B cell (primary cell): ENCODE measurements around the gene TOX2. TPM values are rescaled to one million over a fixed set of nuclear protein-coding genes. Genes with fewer than 3 reads are reported as not detected.

Experiments
- ATAC-seq: fragments of 200-7000 bp; cut with Tn5 transposase; one replicate; pipeline ENCODE4 v1.10.0; 2021; ENCODE audit warnings: low read depth, mild to moderate bottlenecking, moderate number of reproducible peaks, moderate library complexity
- CTCF ChIA-PET: fragments of 350-600 bp; sonication (Branson Sonifier 250); formaldehyde crosslinking; loops from one replicate; lab custom pipeline; 2021; ENCODE audit warnings: antibody characterized with exemption, inconsistent platforms; lab: Charles Lee
- POLR2A ChIA-PET: fragments of 350-600 bp; sonication (Branson Sonifier 250); formaldehyde crosslinking; loops from one replicate; lab custom pipeline; 2021; ENCODE audit warnings: antibody characterized with exemption; lab: Charles Lee
- DNase-seq: peaks from one replicate; pipeline ENCODE4 v3.0.0; 2013
- H2AFZ ChIP-seq: 2 replicates; pipeline ENCODE4 v1.6.1; 2012; ENCODE audit warnings: mild to moderate bottlenecking, low read depth, low read length; ENCODE audit not compliant: insufficient read depth, poor library complexity, severe bottlenecking
- H3K27ac ChIP-seq, 2 donors: 1 replicate in 1 of 2; 2 replicates in 1 of 2; pipeline ENCODE4 v1.5.1; 2012 to 2013; ENCODE audit warnings: low read length in 2 of 2, mild to moderate bottlenecking in 2 of 2, moderate library complexity in 1 of 2
- H3K27me3 ChIP-seq, 4 experiments: fragments of 200-600 bp in 1 of 4; sonication (generic) in 1 of 4; replicated peaks in 1 of 4; 1 replicate in 2 of 4; 2 replicates in 2 of 4; pipeline versions ENCODE4 v1.6.1 to v1.7.0; 2013 to 2016; ENCODE audit warnings: low read length in 3 of 4, mild to moderate bottlenecking in 2 of 4, mixed read lengths in 1 of 4, moderate library complexity in 1 of 4; ENCODE audit not compliant: insufficient read depth in 4 of 4, control insufficient read depth in 3 of 4; ENCODE audit errors: control extremely low read depth in 1 of 4
- H3K36me3 ChIP-seq, 2 experiments: replicated peaks in 1 of 2; 1 replicate in 1 of 2; 2 replicates in 1 of 2; pipeline versions ENCODE4 v1.6.1 to v1.7.1; 2013; ENCODE audit warnings: low read length in 1 of 2; ENCODE audit not compliant: insufficient read depth in 2 of 2, control insufficient read depth in 1 of 2; ENCODE audit errors: control extremely low read depth in 1 of 2, extremely low read depth in 1 of 2
- H3K4me1 ChIP-seq, 2 donors: fragments of 200-600 bp in 1 of 2; sonication (generic) in 1 of 2; 1 replicate in 1 of 2; 2 replicates in 1 of 2; pipeline versions ENCODE4 v1.5.1 to v1.6.1; 2013 to 2017; ENCODE audit warnings: low read length in 2 of 2; ENCODE audit not compliant: control insufficient read depth in 2 of 2, insufficient read depth in 2 of 2
- H3K4me2 ChIP-seq: replicated peaks from 2 replicates; pipeline ENCODE3; 2012; ENCODE audit warnings: mild to moderate bottlenecking, low read depth, low read length; ENCODE audit not compliant: poor library complexity, severe bottlenecking
- H3K4me3 ChIP-seq, 5 experiments: fragments of 200-600 bp in 1 of 5; sonication (generic) in 1 of 5; 1 replicate in 3 of 5; 2 replicates in 2 of 5; pipeline versions ENCODE4 v1.5.1 to v1.7.0; 2011 to 2016; ENCODE audit warnings: low read length in 4 of 5, mild to moderate bottlenecking in 4 of 5, low read depth in 2 of 5, control low read depth in 1 of 5, moderate library complexity in 1 of 5; ENCODE audit not compliant: insufficient read depth in 1 of 5; ENCODE audit errors: control extremely low read depth in 1 of 5, extremely low read depth in 1 of 5
- H3K79me2 ChIP-seq: fragments of 200-600 bp; sonication (generic); one replicate; pipeline ENCODE4 v1.6.0; 2016; ENCODE audit warnings: low read length; ENCODE audit not compliant: control insufficient read depth, insufficient read depth
- H3K9ac ChIP-seq: fragments of 200-600 bp; sonication (generic); 2 replicates; pipeline ENCODE4 v1.6.1; 2017; ENCODE audit warnings: mild to moderate bottlenecking, low read length, moderate library complexity
- H3K9me3 ChIP-seq, 3 donors: one replicate each; pipeline versions ENCODE4 v1.6.1 to v1.7.1; 2013; ENCODE audit warnings: low read length in 2 of 3; ENCODE audit not compliant: control insufficient read depth in 2 of 3, insufficient read depth in 1 of 3; ENCODE audit errors: control extremely low read depth in 1 of 3
- H4K20me1 ChIP-seq: 2 replicates; pipeline ENCODE4 v1.6.0; 2012; ENCODE audit warnings: mild to moderate bottlenecking, low read length; ENCODE audit not compliant: insufficient read depth, control insufficient read depth, poor library complexity, severe bottlenecking
- H3K27ac Mint-ChIP-seq: one replicate; pipeline ENCODE4 v1.8.0; 2021; ENCODE audit warnings: mixed read lengths
- H3K27me3 Mint-ChIP-seq: one replicate; pipeline ENCODE4 v1.8.0; 2021; ENCODE audit warnings: mixed read lengths
- H3K4me1 Mint-ChIP-seq: one replicate; pipeline ENCODE4 v1.8.0; 2021; ENCODE audit warnings: mixed read lengths
- H3K4me3 Mint-ChIP-seq: one replicate; pipeline ENCODE4 v1.8.0; 2021; ENCODE audit warnings: mixed read lengths
- H3K9me3 Mint-ChIP-seq: one replicate; pipeline ENCODE4 v1.8.0; 2022; ENCODE audit warnings: mixed read lengths; ENCODE audit not compliant: insufficient read depth
- CTCF ChIP-seq: fragments of 200-600 bp; IDR thresholded peaks from one replicate; pipeline ENCODE4 v1.8.0; 2022; ENCODE audit warnings: antibody characterized with exemption, mild to moderate bottlenecking
- EZH2 ChIP-seq: IDR thresholded peaks from 2 replicates; pipeline ENCODE4 v1.6.1; 2012; ENCODE audit warnings: borderline replicate concordance, low read depth, mild to moderate bottlenecking, moderate library complexity, low read length; ENCODE audit not compliant: insufficient read depth, poor library complexity, severe bottlenecking
- WGBS: methylation state at CpG from one replicate; pipeline ENCODE4 v1.1.5; 2013; ENCODE audit warnings: missing lambda C conversion rate; ENCODE audit not compliant: insufficient coverage; 5-methylcytosine and 5-hydroxymethylcytosine counted together
- intact Hi-C: fragments of 100-400 bp; cut with micrococcal nuclease; formaldehyde crosslinking; loops from one replicate; pipeline ENCODE4 v1.10.0; 2022
- polyA plus RNA-seq: library from polyadenylated mRNA; depleted of rRNA; stranded (reverse); fragments of >200 nt; gene quantifications from 2 replicates; pipeline ENCODE4 v1.2.3, GENCODE V29; 2012
- total RNA-seq, 2 donors: library from RNA; stranded (reverse); fragments of 120-200 nt in 1 of 2; gene quantifications; 1 replicate in 1 of 2; 2 replicates in 1 of 2; pipeline versions ENCODE4 v1.2.3 to v1.2.4, GENCODE V29; 2013 to 2022

TOX2 gene
- total and polyA plus RNA-seq, 2 donors (not counting 1 experiment from before 2014, with no cell fraction given) = 1.2 to 4.1 TPM

GRCh38 chr20:43938932-43939761, 24.5 kb downstream of the TOX2 start:
- Histone ChIP-seq H3K9me3 (peaks cover 0 to 5% (median 0%) of the 10 kb centered on the region in 3 donors), H3K79me2 (no peaks in the 10 kb centered on the region), H3K4me1 (peaks cover 14 to 24% of the 10 kb centered on the region in 2 donors), H4K20me1 (no peaks in the 10 kb centered on the region), H2AFZ (no peak overlapping the region), H3K27me3 (no peaks in the 10 kb centered on the region), H3K4me2 (no peak overlapping the region), H3K9ac (no peak overlapping the region), H3K27ac (no peak overlapping the region), H3K36me3 (no peaks in the 10 kb centered on the region), H3K4me3 (no peak overlapping the region)
- ChIA-PET CTCF (interaction anchor here (1.0 kb wide), 2 partner anchors 10 to 141 kb away, joined by 3 read pairs; no protein-coding TSS in a partner anchor), POLR2A (no interaction called here)
- intact Hi-C loops = no loop called here
- no peak for ATAC-seq
- TF ChIP-seq EZH2 (no peak), CTCF (no peak)
- no peak overlapping the region for H3K27ac Mint-ChIP-seq
- H3K4me3 Mint-ChIP-seq = no peak overlapping the region
- no peak for DNase-seq
- peaks cover 2% of the 10 kb centered on the region for H3K9me3 Mint-ChIP-seq
- 86% methylated on average over 8 of the region's 9 CpGs for WGBS
- no peaks in the 10 kb centered on the region for H3K27me3 Mint-ChIP-seq
- peaks cover 21% of the 10 kb centered on the region for H3K4me1 Mint-ChIP-seq

GRCh38 chr20:43939762-43940121, 25.1 kb downstream of the TOX2 start:
- Histone ChIP-seq H3K9me3 (peaks cover 0 to 5% (median 0%) of the 10 kb centered on the region in 3 donors), H3K4me3 (no peak overlapping the region), H3K27ac (no peak overlapping the region), H3K4me1 (peaks cover 14 to 24% of the 10 kb centered on the region in 2 donors), H3K4me2 (no peak overlapping the region), H3K36me3 (no peaks in the 10 kb centered on the region), H3K79me2 (no peaks in the 10 kb centered on the region), H3K27me3 (no peaks in the 10 kb centered on the region), H4K20me1 (no peaks in the 10 kb centered on the region), H2AFZ (no peak overlapping the region), H3K9ac (no peak overlapping the region)
- Mint-ChIP-seq H3K27me3 (no peaks in the 10 kb centered on the region), H3K27ac (no peak overlapping the region), H3K4me3 (no peak overlapping the region), H3K9me3 (peaks cover 2% of the 10 kb centered on the region), H3K4me1 (peaks cover 21% of the 10 kb centered on the region)
- ChIA-PET CTCF (no interaction called here), POLR2A (no interaction called here)
- DNase-seq (no peak), ATAC-seq (no peak)
- TF ChIP-seq CTCF (no peak), EZH2 (no peak)
- intact Hi-C loops = no loop called here
- 78% methylated on average over 1 of the region's 1 CpG for WGBS
